Osteocyte (in vitro differentiated cells): Measurements from ENCODE around the gene KSR2. TPM values are rescaled to one million over a fixed set of nuclear protein-coding genes. Genes with fewer than 3 reads are reported as not detected.

Source experiments
- DNase-seq: peaks from one replicate; pipeline ENCODE4 v3.0.0; 2021; ENCODE audit warnings: mixed read lengths; ENCODE audit not compliant: unreplicated experiment; ENCODE audit errors: extremely low spot score
- H3K27ac Mint-ChIP-seq: one replicate; pipeline ENCODE4 v1.8.0; 2021; ENCODE audit warnings: mild to moderate bottlenecking, mixed read lengths; ENCODE audit not compliant: unreplicated experiment
- H3K27me3 Mint-ChIP-seq: one replicate; pipeline ENCODE4 v1.8.0; 2021; ENCODE audit warnings: mixed read lengths; ENCODE audit not compliant: unreplicated experiment
- H3K36me3 Mint-ChIP-seq: one replicate; pipeline ENCODE4 v1.8.0; 2021; ENCODE audit warnings: mixed read lengths; ENCODE audit not compliant: unreplicated experiment
- H3K4me1 Mint-ChIP-seq: one replicate; pipeline ENCODE4 v1.8.0; 2021; ENCODE audit warnings: mixed read lengths; ENCODE audit not compliant: unreplicated experiment
- H3K4me3 Mint-ChIP-seq: one replicate; pipeline ENCODE4 v1.8.0; 2021; ENCODE audit warnings: mild to moderate bottlenecking, moderate library complexity, mixed read lengths; ENCODE audit not compliant: unreplicated experiment
- H3K9me3 Mint-ChIP-seq: one replicate; pipeline ENCODE4 v1.8.0; 2021; ENCODE audit warnings: mixed read lengths; ENCODE audit not compliant: unreplicated experiment
- CTCF ChIP-seq: fragments of 200-600 bp; sonication (generic); IDR thresholded peaks from 2 replicates; pipeline ENCODE4 v1.5.0; 2021; ENCODE audit warnings: antibody characterized with exemption, mild to moderate bottlenecking, moderate library complexity
- total RNA-seq: library from RNA; stranded (reverse); gene quantifications from 2 replicates; pipeline ENCODE4 v1.2.1, GENCODE V29; 2021

KSR2 gene
- total RNA-seq, 1 donor from 2014 or later = not detected

GRCh38 chr12:117502233-117502632 is 466.6 kb downstream of the KSR2 start:
- Mint-ChIP-seq H3K27ac (no peak overlapping the region), H3K4me3 (no peak overlapping the region), H3K9me3 (no peaks in the 10 kb centered on the region), H3K4me1 (no peaks in the 10 kb centered on the region), H3K27me3 (peaks cover 23% of the 10 kb centered on the region), H3K36me3 (no peaks in the 10 kb centered on the region)
- TF ChIP-seq CTCF = no peak
- DNase-seq = no peak

GRCh38 chr12:117501076-117501869 is 467.5 kb downstream of the KSR2 start:
- Mint-ChIP-seq H3K27ac (no peak overlapping the region), H3K36me3 (no peaks in the 10 kb centered on the region), H3K4me1 (no peaks in the 10 kb centered on the region), H3K4me3 (no peak overlapping the region), H3K27me3 (peaks cover 21% of the 10 kb centered on the region), H3K9me3 (no peaks in the 10 kb centered on the region)
- DNase-seq = no peak
- TF ChIP-seq CTCF = no peak

- Mint-ChIP-seq H3K27me3 (peaks cover 16% of the 10 kb centered on the region), H3K4me1 (no peaks in the 10 kb centered on the region), H3K36me3 (no peaks in the 10 kb centered on the region), H3K4me3 (no peak overlapping the region), H3K27ac (no peak overlapping the region), H3K9me3 (no peaks in the 10 kb centered on the region)
- DNase-seq = no peak
- no peak for TF ChIP-seq CTCF
Observed at GRCh38 chr12:117499759-117500485, 468.9 kb downstream of the KSR2 start.

- no peak overlapping the region for H3K27ac Mint-ChIP-seq
- no peak for TF ChIP-seq CTCF
- peaks cover 16% of the 10 kb centered on the region for H3K27me3 Mint-ChIP-seq
- H3K4me1 Mint-ChIP-seq = no peaks in the 10 kb centered on the region
- DNase-seq = no peak
- H3K9me3 Mint-ChIP-seq = no peaks in the 10 kb centered on the region
- H3K36me3 Mint-ChIP-seq = no peaks in the 10 kb centered on the region
- H3K4me3 Mint-ChIP-seq = no peak overlapping the region
Observed at GRCh38 chr12:117498880-117499279, 469.9 kb downstream of the KSR2 start.

- Mint-ChIP-seq H3K27me3 (peaks cover 14% of the 10 kb centered on the region), H3K4me1 (no peaks in the 10 kb centered on the region), H3K4me3 (no peak overlapping the region), H3K27ac (no peak overlapping the region), H3K36me3 (no peaks in the 10 kb centered on the region), H3K9me3 (no peaks in the 10 kb centered on the region)
- DNase-seq = no peak
- TF ChIP-seq CTCF = no peak
Observed at GRCh38 chr12:117498256-117498655, 470.5 kb downstream of the KSR2 start.
